GM18909 (cell line): Measurements from ENCODE around the gene CATSPERZ.
"Not testable (repeated sequence)": the region's sequence is repeated elsewhere in the genome, so short reads cannot be mapped to it uniquely, and the experiment has no call there.

Experiments used
- ATAC-seq: cut with Tn5 transposase; IDR thresholded peaks from one replicate; pipeline ENCODE4 v1.9.1; 2021; ENCODE audit warnings: mild to moderate bottlenecking; ENCODE audit not compliant: unreplicated experiment, poor library complexity

The CATSPERZ gene

GRCh38 chr11:64316672-64317324 lies 16.6 kb downstream of the CATSPERZ start:
- ATAC-seq = no peak

- ATAC-seq = peak; percentile 66
Measured at GRCh38 chr11:64317325-64317960, 17.3 kb downstream of the CATSPERZ start, which contains the start of gene TRMT112. TSS of gene TRMT112 (minus strand) at chr11:64317559. CDS start at chr11:64317526, 33 bp downstream.

GRCh38 chr11:64317961-64318765 lies 18.0 kb downstream of the CATSPERZ start, which contains the start of gene PRDX5:
TSS of gene PRDX5 (plus strand) at chr11:64318121. CDS start at chr11:64318216, 95 bp downstream.
- peak; percentile 82 for ATAC-seq

GRCh38 chr11:64318766-64319761 lies 18.9 kb downstream of the CATSPERZ start:
- ATAC-seq = no peak

- ATAC-seq = no peak
Measured at GRCh38 chr11:64320556-64320955, 20.4 kb downstream of the CATSPERZ start.

GRCh38 chr11:64321026-64321425 lies 20.9 kb downstream of the CATSPERZ start:
- ATAC-seq = no peak

- ATAC-seq = no peak
Measured at GRCh38 chr11:64321533-64321932, 21.4 kb downstream of the CATSPERZ start.

GRCh38 chr11:64322925-64323260 lies 22.7 kb downstream of the CATSPERZ start:
- ATAC-seq = no peak

GRCh38 chr11:64323373-64323772 lies 23.2 kb downstream of the CATSPERZ start:
- no peak for ATAC-seq

- ATAC-seq = not testable (repeated sequence)
Measured at GRCh38 chr11:64323984-64324383, 23.8 kb downstream of the CATSPERZ start.

GRCh38 chr11:64324692-64325469 lies 24.7 kb downstream of the CATSPERZ start:
- ATAC-seq = no peak

- ATAC-seq = no peak
Measured at GRCh38 chr11:64327375-64327774, 27.2 kb downstream of the CATSPERZ start.

GRCh38 chr11:64327993-64328392 lies 27.8 kb downstream of the CATSPERZ start:
- ATAC-seq = no peak

- no peak for ATAC-seq
Measured at GRCh38 chr11:64330888-64331287, 30.7 kb downstream of the CATSPERZ start.

GRCh38 chr11:64331569-64332371 lies 31.6 kb downstream of the CATSPERZ start:
- ATAC-seq = peak; percentile 48

GRCh38 chr11:64333556-64333955 lies 33.4 kb downstream of the CATSPERZ start:
- no peak for ATAC-seq

- ATAC-seq = peak; percentile 81
Measured at GRCh38 chr11:64334764-64335735, 34.9 kb downstream of the CATSPERZ start.
